ENCODE measurements around the gene GGA2. TPM values are rescaled to one million over a fixed set of nuclear protein-coding genes. Genes with fewer than 3 reads are reported as not detected.
"Not testable (repeated sequence)": the region's sequence is repeated elsewhere in the genome, so short reads cannot be mapped to it uniquely, and the experiment has no call there.

The GGA2 gene
- total RNA-seq, 1 donor from 2014 or later: 89.9 TPM

DNA sequence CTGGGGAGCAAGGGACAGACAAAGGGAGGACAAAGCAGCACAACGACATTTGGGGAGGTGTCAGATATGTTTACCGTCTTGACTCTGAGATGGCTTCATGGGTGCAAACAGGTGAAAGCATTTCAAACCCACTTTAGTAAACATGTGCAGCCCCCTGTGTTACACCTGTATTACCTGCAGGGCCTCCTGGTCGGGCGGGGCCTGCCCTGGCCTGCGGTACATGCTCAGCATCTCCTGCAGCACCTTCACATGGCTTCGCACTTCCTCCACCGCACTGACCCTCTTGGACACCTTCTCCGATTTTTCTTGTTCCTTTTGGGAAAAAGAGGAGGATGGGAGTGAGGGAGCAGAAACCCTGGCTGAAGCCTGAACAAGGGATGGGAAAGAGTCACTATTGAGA lies 24.5 kb downstream of the GGA2 start:
- Mint-ChIP-seq H3K36me3 (ENCODE audit: insufficient read depth) (peaks cover 19% of the 10 kb centered on the region), H3K4me1 (ENCODE audit: low read depth) (no peaks in the 10 kb centered on the region), H3K9me3 (ENCODE audit: low read depth) (no peaks in the 10 kb centered on the region), H3K27ac (no peak overlapping the region), H3K4me3 (ENCODE audit: low read depth) (no peak overlapping the region), H3K27me3 (no peaks in the 10 kb centered on the region)
- TF ChIP-seq, protein P1, sequence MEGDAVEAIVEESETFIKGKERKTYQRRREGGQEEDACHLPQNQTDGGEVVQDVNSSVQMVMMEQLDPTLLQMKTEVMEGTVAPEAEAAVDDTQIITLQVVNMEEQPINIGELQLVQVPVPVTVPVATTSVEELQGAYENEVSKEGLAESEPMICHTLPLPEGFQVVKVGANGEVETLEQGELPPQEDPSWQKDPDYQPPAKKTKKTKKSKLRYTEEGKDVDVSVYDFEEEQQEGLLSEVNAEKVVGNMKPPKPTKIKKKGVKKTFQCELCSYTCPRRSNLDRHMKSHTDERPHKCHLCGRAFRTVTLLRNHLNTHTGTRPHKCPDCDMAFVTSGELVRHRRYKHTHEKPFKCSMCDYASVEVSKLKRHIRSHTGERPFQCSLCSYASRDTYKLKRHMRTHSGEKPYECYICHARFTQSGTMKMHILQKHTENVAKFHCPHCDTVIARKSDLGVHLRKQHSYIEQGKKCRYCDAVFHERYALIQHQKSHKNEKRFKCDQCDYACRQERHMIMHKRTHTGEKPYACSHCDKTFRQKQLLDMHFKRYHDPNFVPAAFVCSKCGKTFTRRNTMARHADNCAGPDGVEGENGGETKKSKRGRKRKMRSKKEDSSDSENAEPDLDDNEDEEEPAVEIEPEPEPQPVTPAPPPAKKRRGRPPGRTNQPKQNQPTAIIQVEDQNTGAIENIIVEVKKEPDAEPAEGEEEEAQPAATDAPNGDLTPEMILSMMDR (IDR thresholded peaks at IDR 0.05; ENCODE audit: unreplicated experiment): no peak
- DNase-seq (ENCODE audit: low spot score, unreplicated experiment): no peak

DNA sequence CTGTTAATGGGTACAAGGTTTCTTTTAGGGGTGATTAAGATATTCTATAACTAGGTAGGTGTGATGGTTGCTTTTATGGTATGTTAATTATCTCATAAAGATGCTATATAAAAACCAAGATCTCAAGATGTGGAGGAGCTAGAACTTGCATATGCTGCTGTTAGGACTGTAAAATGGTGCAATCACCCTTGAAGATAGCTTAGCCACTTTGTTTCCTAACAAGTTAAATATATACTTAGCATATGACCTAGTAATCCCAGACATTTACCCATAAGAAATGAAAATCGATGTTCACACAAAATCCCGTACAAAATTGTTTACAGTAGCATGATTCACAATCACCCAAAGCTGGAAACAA lies 25.1 kb downstream of the GGA2 start:
- H3K4me3 Mint-ChIP-seq (ENCODE audit: low read depth): no peak overlapping the region

DNA sequence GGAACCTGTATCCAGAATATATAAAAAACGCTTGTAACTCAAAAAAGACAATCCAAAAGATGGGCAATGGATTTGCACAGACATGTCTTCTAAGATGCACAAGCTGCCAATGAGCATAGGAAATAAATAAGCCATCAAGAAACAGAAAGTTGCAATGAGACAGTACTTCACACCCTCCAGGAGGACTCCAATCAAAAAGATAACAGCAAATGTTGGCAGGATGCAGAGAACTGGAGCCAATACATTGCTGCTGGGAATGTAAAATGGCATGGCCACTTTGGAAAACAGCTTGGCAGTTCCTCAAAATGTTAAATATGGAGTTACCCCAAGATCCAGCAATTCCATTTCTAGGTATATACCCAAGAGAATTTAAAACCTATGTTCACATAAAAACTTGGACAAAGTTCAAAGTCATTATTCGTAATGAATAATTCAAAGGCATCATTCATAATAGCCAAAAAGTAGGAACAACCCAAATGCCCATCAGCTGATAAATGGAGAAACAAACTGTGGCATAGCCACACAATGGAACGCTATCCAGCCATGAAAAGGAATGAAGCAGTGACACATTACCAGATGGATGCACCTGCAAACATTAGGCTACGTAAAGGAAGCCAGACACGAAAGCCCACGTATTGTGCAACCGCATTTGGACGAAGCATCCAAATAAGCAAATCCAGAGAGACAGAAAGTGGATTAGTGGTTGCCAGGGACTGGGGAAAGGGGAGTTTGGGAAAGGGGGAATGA lies 25.6 kb downstream of the GGA2 start:
- H3K9me3 Mint-ChIP-seq (ENCODE audit: low read depth): no peaks in the 10 kb centered on the region
- TF ChIP-seq, protein P1 (IDR thresholded peaks at IDR 0.05; ENCODE audit: unreplicated experiment): no peak
- peaks cover 23% of the 10 kb centered on the region for H3K36me3 Mint-ChIP-seq (ENCODE audit: insufficient read depth)

More for the DNA sequence above, 25.1 kb downstream of the GGA2 start:
- no peaks in the 10 kb centered on the region for H3K4me1 Mint-ChIP-seq (ENCODE audit: low read depth)
- DNase-seq (ENCODE audit: low spot score, unreplicated experiment): no peak
- H3K27me3 Mint-ChIP-seq: no peaks in the 10 kb centered on the region
- no peaks in the 10 kb centered on the region for H3K9me3 Mint-ChIP-seq (ENCODE audit: low read depth)
- peaks cover 17% of the 10 kb centered on the region for H3K36me3 Mint-ChIP-seq (ENCODE audit: insufficient read depth)
- H3K27ac Mint-ChIP-seq: no peak overlapping the region
- TF ChIP-seq, protein P1 (IDR thresholded peaks at IDR 0.05; ENCODE audit: unreplicated experiment): no peak

DNA sequence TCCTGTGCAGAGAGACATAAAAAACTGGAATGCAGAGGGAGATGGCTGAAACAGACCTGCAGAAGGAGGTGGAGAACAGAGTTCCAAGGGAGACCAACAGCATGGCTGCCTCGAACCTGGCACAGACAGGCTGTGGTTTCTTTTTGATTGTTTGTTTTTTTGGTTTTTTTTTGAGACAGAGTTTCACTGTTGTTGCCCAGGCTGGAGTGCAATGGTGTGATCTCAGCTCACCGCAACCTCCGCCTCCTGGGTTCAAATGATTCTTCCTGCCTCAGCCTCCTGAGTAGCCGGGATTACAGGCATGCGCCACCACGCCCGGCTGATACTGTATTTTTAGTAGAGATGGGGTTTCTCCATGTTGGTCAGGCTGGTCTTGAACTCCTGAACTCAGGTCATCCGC lies 26.8 kb downstream of the GGA2 start:
- not testable (repeated sequence) for H3K27me3 Mint-ChIP-seq; H3K27ac Mint-ChIP-seq; DNase-seq (ENCODE audit: low spot score, unreplicated experiment); H3K4me3 Mint-ChIP-seq (ENCODE audit: low read depth); H3K9me3 Mint-ChIP-seq (ENCODE audit: low read depth); H3K4me1 Mint-ChIP-seq (ENCODE audit: low read depth)
- H3K36me3 Mint-ChIP-seq (ENCODE audit: insufficient read depth): peaks cover 28% of the 10 kb centered on the region

More for the DNA sequence above, 25.6 kb downstream of the GGA2 start:
- Mint-ChIP-seq H3K27me3 (no peaks in the 10 kb centered on the region), H3K4me3 (ENCODE audit: low read depth) (no peak overlapping the region), H3K4me1 (ENCODE audit: low read depth) (no peaks in the 10 kb centered on the region), H3K27ac (no peak overlapping the region)
- no peak for DNase-seq (ENCODE audit: low spot score, unreplicated experiment)

DNA sequence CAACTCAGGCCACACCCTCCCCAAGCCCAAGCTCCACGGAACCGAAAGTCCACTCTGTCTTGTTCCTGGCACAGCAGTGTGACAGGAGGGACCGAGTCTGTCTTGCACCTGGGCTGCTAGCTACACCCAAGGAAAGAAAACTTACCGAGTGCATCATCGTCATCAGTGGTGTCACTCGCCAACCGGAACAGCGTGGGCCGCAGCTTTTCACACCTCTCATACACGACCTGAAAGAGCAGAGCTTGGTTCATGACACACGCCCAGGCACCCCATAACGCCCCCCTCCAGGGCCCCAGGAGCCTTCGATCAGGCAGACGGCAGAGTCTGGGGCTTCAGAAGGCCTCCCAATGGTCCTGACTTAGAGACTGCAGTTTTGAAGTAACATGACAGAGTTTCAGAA lies 27.5 kb downstream of the GGA2 start:
- peaks cover 28% of the 10 kb centered on the region for H3K36me3 Mint-ChIP-seq (ENCODE audit: insufficient read depth)
- no peak overlapping the region for H3K27ac Mint-ChIP-seq
- H3K27me3 Mint-ChIP-seq: no peaks in the 10 kb centered on the region
- H3K4me3 Mint-ChIP-seq (ENCODE audit: low read depth): no peak overlapping the region
- no peak for DNase-seq (ENCODE audit: low spot score, unreplicated experiment)
- TF ChIP-seq, protein P1 (IDR thresholded peaks at IDR 0.05; ENCODE audit: unreplicated experiment): no peak
- H3K9me3 Mint-ChIP-seq (ENCODE audit: low read depth): no peaks in the 10 kb centered on the region
- H3K4me1 Mint-ChIP-seq (ENCODE audit: low read depth): no peaks in the 10 kb centered on the region

DNA sequence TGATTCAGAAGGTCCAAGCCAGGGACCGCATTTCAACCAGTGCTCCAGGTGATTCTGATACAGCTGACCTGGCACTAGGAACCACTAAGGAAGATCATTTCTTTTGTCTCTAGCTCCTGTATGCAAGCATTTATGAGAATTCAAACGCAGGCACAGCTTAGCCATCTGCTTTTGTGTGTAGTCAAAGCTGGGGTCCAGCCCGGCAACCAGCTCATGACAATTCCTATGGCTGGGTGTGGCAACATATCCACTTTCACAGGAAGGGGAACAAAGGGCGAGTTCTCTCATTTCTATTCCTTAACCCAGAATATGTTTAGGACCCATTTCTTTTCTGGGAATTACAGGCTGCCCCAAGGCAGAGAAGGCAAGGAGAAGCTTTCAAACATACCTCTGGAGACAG lies 30.0 kb downstream of the GGA2 start:
- TF ChIP-seq, protein P1 (IDR thresholded peaks at IDR 0.05; ENCODE audit: unreplicated experiment): no peak
- no peaks in the 10 kb centered on the region for H3K9me3 Mint-ChIP-seq (ENCODE audit: low read depth)
- H3K4me1 Mint-ChIP-seq (ENCODE audit: low read depth): no peaks in the 10 kb centered on the region
- DNase-seq (ENCODE audit: low spot score, unreplicated experiment): no peak
- H3K27me3 Mint-ChIP-seq: no peaks in the 10 kb centered on the region
- no peak overlapping the region for H3K4me3 Mint-ChIP-seq (ENCODE audit: low read depth)
- no peak overlapping the region for H3K27ac Mint-ChIP-seq
- H3K36me3 Mint-ChIP-seq (ENCODE audit: insufficient read depth): peaks cover 22% of the 10 kb centered on the region

All from progenitor cell of endocrine pancreas (in vitro differentiated cells).